ENCODE results near the gene KLHL26. TPM values are rescaled to one million over a fixed set of nuclear protein-coding genes. Genes with fewer than 3 reads are reported as not detected.
A peak's percentile ranks its signal among the peaks of the same experiment; 100 is the strongest.

KLHL26 gene
- total RNA-seq, 3 donors from 2014 or later (not counting 1 experiment from before 2014, with no cell fraction given) = 8.0 to 11.5 (median 9.6) TPM

- Histone ChIP-seq H3K27me3 (ENCODE audit: control insufficient read depth, insufficient read depth, low read length) (no peaks in the 10 kb centered on the region), H3K4me3 (ENCODE audit: low read length) (no peak overlapping the region), H3K9me3 (ENCODE audit: control insufficient read depth, insufficient read depth, low read length) (no peaks in the 10 kb centered on the region), H3K36me3 (ENCODE audit: control insufficient read depth, insufficient read depth, low read length) (no peaks in the 10 kb centered on the region), H3K4me1 (ENCODE audit: control insufficient read depth, insufficient read depth, low read length) (peaks cover 36% of the 10 kb centered on the region), H3K27ac (ENCODE audit: low read length) (no peak overlapping the region)
- ATAC-seq (no peak), DNase-seq (no peak)
- no peaks in the 10 kb centered on the region for H3K9me3 Mint-ChIP-seq
- WGBS (ENCODE audit: insufficient coverage) = 90% methylated on average over 8 of the region's 8 CpGs
- H3K4me1 Mint-ChIP-seq = peaks cover 26 to 32% of the 10 kb centered on the region in 2 donors
- no peak overlapping the region for H3K27ac Mint-ChIP-seq
- intact Hi-C loops (cut with micrococcal nuclease) = no loop called here
- no peaks in the 10 kb centered on the region for H3K36me3 Mint-ChIP-seq
- no peak overlapping the region for H3K4me3 Mint-ChIP-seq
- H3K27me3 Mint-ChIP-seq (ENCODE audit: low read depth in 2 of 2) = no peaks in the 10 kb centered on the region
- TF ChIP-seq CTCF (IDR thresholded peaks at IDR 0.05) = no peak
These were observed 2.9 kb downstream of the KLHL26 start for GRCh38 chr19:18639706-18640243.

GRCh38 chr19:18644196-18645034 lies 7.6 kb downstream of the KLHL26 start:
- Mint-ChIP-seq H3K36me3 (no peaks in the 10 kb centered on the region), H3K9me3 (no peaks in the 10 kb centered on the region), H3K27ac (no peak overlapping the region), H3K27me3 (ENCODE audit: low read depth in 2 of 2) (no peaks in the 10 kb centered on the region), H3K4me3 (no peak overlapping the region), H3K4me1 (peaks cover 14 to 20% of the 10 kb centered on the region in 2 donors)
- no peaks in the 10 kb centered on the region for H3K27me3 ChIP-seq (ENCODE audit: control insufficient read depth, insufficient read depth, low read length)
- H3K27ac ChIP-seq (ENCODE audit: low read length) = no peak overlapping the region
- WGBS (ENCODE audit: insufficient coverage) = 33% methylated on average over 12 of the region's 15 CpGs
- no peaks in the 10 kb centered on the region for H3K36me3 ChIP-seq (ENCODE audit: control insufficient read depth, insufficient read depth, low read length)
- peaks cover 22% of the 10 kb centered on the region for H3K4me1 ChIP-seq (ENCODE audit: control insufficient read depth, insufficient read depth, low read length)
- no peak for DNase-seq
- intact Hi-C loops (cut with micrococcal nuclease) = no loop called here
- no peak for TF ChIP-seq CTCF (IDR thresholded peaks at IDR 0.05)
- H3K4me3 ChIP-seq (ENCODE audit: low read length) = no peak overlapping the region
- peak in 1 of 3 donors; percentile 43 for ATAC-seq
- no peaks in the 10 kb centered on the region for H3K9me3 ChIP-seq (ENCODE audit: control insufficient read depth, insufficient read depth, low read length)

- no peaks in the 10 kb centered on the region for H3K9me3 ChIP-seq (ENCODE audit: control insufficient read depth, insufficient read depth, low read length)
- H3K27ac Mint-ChIP-seq = no peak overlapping the region
- H3K4me1 Mint-ChIP-seq = peaks cover 20 to 27% of the 10 kb centered on the region in 2 donors
- intact Hi-C loops (cut with micrococcal nuclease) = no loop called here
- H3K4me3 Mint-ChIP-seq = no peak overlapping the region
- H3K36me3 ChIP-seq (ENCODE audit: control insufficient read depth, insufficient read depth, low read length) = no peaks in the 10 kb centered on the region
- no peak for DNase-seq
- ATAC-seq = no peak
- H3K27me3 Mint-ChIP-seq (ENCODE audit: low read depth in 2 of 2) = no peaks in the 10 kb centered on the region
- no peak for TF ChIP-seq CTCF (IDR thresholded peaks at IDR 0.05)
- H3K27me3 ChIP-seq (ENCODE audit: control insufficient read depth, insufficient read depth, low read length) = no peaks in the 10 kb centered on the region
- no peak overlapping the region for H3K4me3 ChIP-seq (ENCODE audit: low read length)
- no peak overlapping the region for H3K27ac ChIP-seq (ENCODE audit: low read length)
- peaks cover 29% of the 10 kb centered on the region for H3K4me1 ChIP-seq (ENCODE audit: control insufficient read depth, insufficient read depth, low read length)
- no peaks in the 10 kb centered on the region for H3K36me3 Mint-ChIP-seq
- 71% methylated on average over 13 of the region's 13 CpGs for WGBS (ENCODE audit: insufficient coverage)
- no peaks in the 10 kb centered on the region for H3K9me3 Mint-ChIP-seq
These were observed 8.2 kb downstream of the KLHL26 start for GRCh38 chr19:18645035-18645511.
